Right lobe of liver (tissue), 6 donors: ENCODE measurements around the gene ITGA11. TPM values are rescaled to one million over a fixed set of nuclear protein-coding genes. Genes with fewer than 3 reads are reported as not detected.

Experiments used
- ATAC-seq, 4 donors: fragments of 200-7000 bp; cut with Tn5 transposase; one replicate each; pipeline ENCODE4 v1.9.1; 2020; ENCODE audit warnings: mild to moderate bottlenecking in 4 of 4, moderate library complexity in 4 of 4
- DNase-seq, 3 donors: peaks; one replicate each; pipeline ENCODE4 v3.0.0-alpha.2; 2020
- H3K27ac ChIP-seq, 3 donors: fragments of 200-600 bp; one replicate each; pipeline ENCODE4 v1.8.0; 2022
- H3K27me3 ChIP-seq, 2 donors: fragments of 200-600 bp; one replicate each; pipeline ENCODE4 v1.8.0; 2022
- H3K36me3 ChIP-seq, 4 donors: fragments of 200-600 bp; sonication (generic) in 1 of 4; one replicate each; pipeline versions ENCODE4 v1.5.1 to v1.8.0; 2017 to 2022; ENCODE audit warnings: control low read depth in 1 of 4
- H3K4me1 ChIP-seq, 4 donors: fragments of 200-600 bp; sonication (generic) in 1 of 4; one replicate each; pipeline versions ENCODE4 v1.5.1 to v1.8.0; 2017 to 2022; ENCODE audit warnings: control low read depth in 1 of 4
- H3K4me3 ChIP-seq, 3 donors: fragments of 200-600 bp; one replicate each; pipeline ENCODE4 v1.8.0; 2022
- H3K9me3 ChIP-seq, 4 donors: fragments of 200-600 bp; sonication (generic) in 1 of 4; one replicate each; pipeline versions ENCODE4 v1.5.1 to v1.8.0; 2017 to 2022; ENCODE audit warnings: control low read depth in 1 of 4
- CTCF ChIP-seq, 4 donors: fragments of 200-600 bp in 3 of 4; fragments of 450-650 bp in 1 of 4; IDR thresholded peaks; one replicate each; pipeline versions ENCODE4 v1.5.1 to v1.8.0; 2016 to 2022; ENCODE audit warnings: antibody characterized with exemption in 4 of 4, mild to moderate bottlenecking in 2 of 4
- POLR2A ChIP-seq: fragments of 450-650 bp; IDR thresholded peaks from one replicate; pipeline ENCODE4 v1.6.1; 2017; ENCODE audit warnings: antibody characterized with exemption, mild to moderate bottlenecking
- WGBS: methylation state at CpG from one replicate; pipeline ENCODE4 v1.1.6; 2018; ENCODE audit warnings: low coverage, low lambda C conversion rate; ENCODE audit not compliant: insufficient coverage; ENCODE audit errors: missing lambda C conversion rate; 5-methylcytosine and 5-hydroxymethylcytosine counted together
- intact Hi-C, 2 donors: fragments of 100-400 bp; cut with DNase I; formaldehyde crosslinking; loops; one replicate each; pipeline versions ENCODE4 v1.11.2 to v1.14.1; 2022
- total RNA-seq, 6 experiments: library from RNA; depleted of rRNA in 2 of 6; stranded (reverse); fragments of >200 nt in 2 of 6; fragmentation: NEBNext Ultra II Directional in 3 of 6; extraction: Animal tissue kit (Norgen Biotek cat#: 25700) in 3 of 6; gene quantifications; one replicate each; pipeline versions ENCODE4 v1.1.0 to v1.2.4, GENCODE V29; 2016 to 2023
- donor health status: DM: no; HTN: yes; CAD: no.
- donor health status: DM: no; HTN: no; CAD: no.
- donor health status: DM: no; HTN: no; CAD: no.
- donor health status: DM: no; HTN: yes; CAD: no.
- donor health status: DM: no; HTN: yes; CAD: no.

The ITGA11 gene
- total RNA-seq, 6 experiments from 2014 or later: 0.51 to 1.4 (median 0.73) TPM

DNA sequence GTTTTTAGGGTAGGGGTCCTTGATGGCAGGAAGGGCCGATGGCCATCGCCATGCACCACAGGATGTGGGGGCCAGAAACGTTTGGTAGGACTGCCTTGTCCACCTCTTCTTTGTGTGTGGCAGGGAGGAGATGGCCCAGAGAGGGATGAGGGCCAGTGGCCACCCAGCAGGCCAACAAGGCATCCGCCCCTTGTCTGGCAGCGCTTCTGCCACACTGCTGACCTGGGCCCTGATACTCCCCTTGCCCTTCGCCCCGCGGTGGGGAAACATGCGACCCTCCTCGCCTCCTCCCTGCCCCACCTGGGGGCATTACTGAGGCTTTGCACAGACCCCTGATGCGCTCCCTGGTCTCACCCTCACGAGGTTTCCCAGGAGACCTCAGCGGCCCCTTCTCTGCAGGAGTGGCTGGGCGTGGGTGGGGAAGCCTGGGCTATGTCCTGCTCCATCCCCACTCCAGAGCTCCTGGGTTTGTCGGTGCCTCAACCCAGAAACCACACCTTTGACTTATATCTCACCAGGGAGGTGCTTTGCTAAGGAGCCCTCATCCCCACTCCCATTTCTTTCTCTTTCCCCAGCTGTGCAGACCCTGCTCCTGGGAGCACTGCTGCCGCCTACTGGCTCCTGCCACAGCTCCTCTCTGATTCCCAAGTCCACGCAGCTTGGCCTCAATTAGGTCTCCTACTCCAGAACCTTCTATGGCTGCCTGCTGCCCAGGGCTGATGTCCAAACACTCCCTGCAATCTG, 115.7 kb downstream of the ITGA11 start:
- peak in 3 of 4 donors; percentile 33 to 50 (median 49) for ATAC-seq
- no peaks in the 10 kb centered on the region for H3K9me3 ChIP-seq
- intact Hi-C loops: loop anchor here in 1 of 2 donors (10.0 kb wide), 1 partner anchor 69 kb away; no protein-coding TSS in a partner anchor
- 28% methylated on average over 4 of the region's 17 CpGs for WGBS
- H3K4me1 ChIP-seq: no peaks in the 10 kb centered on the region
- H3K36me3 ChIP-seq: no peaks in the 10 kb centered on the region
- no peak overlapping the region for H3K4me3 ChIP-seq
- H3K27me3 ChIP-seq: no peaks in the 10 kb centered on the region
- H3K27ac ChIP-seq: no peak overlapping the region
- no peak for TF ChIP-seq POLR2A
- TF ChIP-seq CTCF (IDR thresholded peaks at IDR 0.05): peak in 3 of 4 donors; percentile 7 to 32 (median 19)
- DNase-seq: peak in 1 of 3 donors; percentile 38

GRCh38 chr15:68315495-68316031, 116.4 kb downstream of the ITGA11 start:
- Histone ChIP-seq H3K4me1 (peaks cover 0 to under 1% (median 0%) of the 10 kb centered on the region in 4 donors), H3K27ac (no peak overlapping the region), H3K9me3 (no peaks in the 10 kb centered on the region), H3K36me3 (no peaks in the 10 kb centered on the region), H3K4me3 (no peak overlapping the region), H3K27me3 (no peaks in the 10 kb centered on the region)
- no peak for ATAC-seq
- WGBS: 47% methylated on average over 2 of the region's 11 CpGs
- intact Hi-C loops: loop anchor here in 1 of 2 donors (10.0 kb wide), 1 partner anchor 69 kb away; no protein-coding TSS in a partner anchor
- TF ChIP-seq POLR2A (no peak), CTCF (IDR thresholded peaks at IDR 0.05) (no peak)
- peak in 1 of 3 donors; percentile 33 for DNase-seq

DNA sequence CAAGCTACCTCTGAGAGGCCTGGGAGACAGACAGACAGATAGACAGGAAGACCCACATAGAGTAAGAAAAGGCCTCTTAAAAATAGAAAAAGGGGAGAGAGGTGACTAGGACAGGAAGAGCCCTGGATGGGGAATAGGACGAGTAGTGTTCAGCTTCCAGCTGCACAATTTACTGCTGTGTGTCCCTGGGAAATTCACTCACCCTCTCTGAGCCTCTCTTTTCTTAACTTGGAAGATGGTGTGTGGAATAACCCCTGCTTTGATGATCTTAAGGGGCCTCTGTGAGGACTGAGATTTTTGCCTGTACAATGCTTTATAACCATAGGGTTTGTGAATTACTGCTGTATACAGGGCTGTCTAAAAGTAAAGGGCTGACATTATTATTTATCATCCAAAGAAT, 116.9 kb downstream of the ITGA11 start:
- Histone ChIP-seq H3K4me3 (no peak overlapping the region), H3K27ac (no peak overlapping the region), H3K36me3 (no peaks in the 10 kb centered on the region), H3K27me3 (no peaks in the 10 kb centered on the region), H3K4me1 (peaks cover 0 to 6% (median 1%) of the 10 kb centered on the region in 4 donors), H3K9me3 (no peaks in the 10 kb centered on the region)
- DNase-seq (no peak), ATAC-seq (no peak)
- WGBS: 73% methylated on average over 1 of the region's 1 CpG
- no peak for TF ChIP-seq POLR2A
- no peak for TF ChIP-seq CTCF (IDR thresholded peaks at IDR 0.05)
- intact Hi-C loops: loop anchor here in 1 of 2 donors (10.0 kb wide), 1 partner anchor 70 kb away; no protein-coding TSS in a partner anchor

- DNase-seq: peak in 1 of 3 donors; percentile 26
- TF ChIP-seq CTCF (IDR thresholded peaks at IDR 0.05) (no peak), POLR2A (no peak)
- Histone ChIP-seq H3K9me3 (no peaks in the 10 kb centered on the region), H3K27ac (no peak overlapping the region), H3K4me1 (peaks cover 0 to 8% (median 3%) of the 10 kb centered on the region in 4 donors), H3K27me3 (no peaks in the 10 kb centered on the region), H3K4me3 (no peak overlapping the region), H3K36me3 (no peaks in the 10 kb centered on the region)
- intact Hi-C loops: loop anchor here in 1 of 2 donors (10.0 kb wide), 1 partner anchor 70 kb away; no protein-coding TSS in a partner anchor
- no peak for ATAC-seq
- 65% methylated on average over 8 of the region's 11 CpGs for WGBS
These were observed 117.4 kb downstream of the ITGA11 start for GRCh38 chr15:68314563-68314962.
